HG03108 (cell line): ENCODE results near the gene TDG.
"Not testable (repeated sequence)": the region's sequence is repeated elsewhere in the genome, so short reads cannot be mapped to it uniquely, and the experiment has no call there.

Experiments
- ATAC-seq: cut with Tn5 transposase; IDR thresholded peaks from one replicate; pipeline ENCODE4 v1.9.1; 2021; ENCODE audit warnings: moderate library complexity; ENCODE audit not compliant: unreplicated experiment

Gene TDG

GRCh38 chr12:104012331-104012730 is 46.7 kb downstream of the TDG start:
- no peak for ATAC-seq

- ATAC-seq, result not testable (repeated sequence)
These were observed 56.2 kb downstream of the TDG start for GRCh38 chr12:104021862-104022261.

DNA sequence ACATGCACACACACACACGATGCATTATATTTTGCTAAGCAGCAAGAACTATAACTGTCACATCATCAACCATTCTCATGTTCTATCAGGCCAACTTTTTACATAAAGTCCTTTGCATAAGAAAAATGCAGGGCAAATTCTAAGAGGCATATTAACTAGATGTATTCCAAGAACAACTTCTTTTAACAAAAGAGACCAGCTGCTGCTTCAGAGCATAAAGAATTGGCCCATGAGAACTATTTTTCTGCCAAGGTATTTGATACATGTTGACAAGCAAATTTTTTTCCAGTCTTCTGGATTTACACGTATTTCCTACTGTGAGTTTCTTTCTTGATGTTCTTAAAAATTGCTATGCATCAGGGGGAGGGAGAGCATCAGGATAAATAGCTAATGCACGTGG is 57.1 kb downstream of the TDG start:
- ATAC-seq, result no peak

DNA sequence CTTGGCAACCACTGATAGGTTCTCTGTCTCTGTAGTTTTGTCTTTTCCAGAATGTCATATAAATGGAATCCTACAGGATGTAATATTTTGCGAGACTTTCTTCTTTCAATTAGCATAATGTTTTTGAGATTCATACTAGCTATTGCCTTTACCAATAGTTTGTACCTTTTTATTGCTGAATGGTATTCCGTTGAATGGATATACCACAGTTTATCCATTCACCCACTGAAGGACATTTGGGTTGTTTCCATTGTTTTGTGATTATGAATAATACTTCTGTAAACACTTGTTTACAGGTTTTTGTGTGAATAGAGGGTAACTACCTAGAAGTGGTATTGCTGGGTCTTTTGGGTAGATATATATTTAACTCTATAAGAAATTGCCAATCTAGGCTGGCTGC is 58.0 kb downstream of the TDG start:
- no peak for ATAC-seq

DNA sequence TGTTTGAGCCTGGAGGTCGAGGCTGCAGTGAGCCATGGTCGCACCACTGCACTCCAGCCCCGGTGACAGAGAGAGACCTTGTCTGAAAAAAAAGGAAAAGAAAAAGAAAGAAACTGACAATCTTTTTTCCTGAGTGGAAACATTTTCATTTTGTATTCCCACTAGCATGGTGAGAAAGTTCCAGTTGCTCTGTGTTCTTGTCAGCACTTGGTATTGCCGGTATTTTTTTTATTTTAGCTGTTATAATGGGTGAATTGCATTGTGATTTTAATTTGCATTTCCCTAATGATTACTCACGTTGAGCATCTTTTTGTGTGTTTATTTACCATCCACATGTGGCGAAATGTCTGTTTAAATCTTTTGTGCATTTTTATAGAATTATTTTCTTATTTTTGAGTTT is 58.7 kb downstream of the TDG start:
- ATAC-seq, result no peak

- no peak for ATAC-seq
These were observed 60.1 kb downstream of the TDG start for GRCh38 chr12:104025771-104026170.

GRCh38 chr12:104026841-104027599 is 61.3 kb downstream of the TDG start:
- ATAC-seq, result no peak

DNA sequence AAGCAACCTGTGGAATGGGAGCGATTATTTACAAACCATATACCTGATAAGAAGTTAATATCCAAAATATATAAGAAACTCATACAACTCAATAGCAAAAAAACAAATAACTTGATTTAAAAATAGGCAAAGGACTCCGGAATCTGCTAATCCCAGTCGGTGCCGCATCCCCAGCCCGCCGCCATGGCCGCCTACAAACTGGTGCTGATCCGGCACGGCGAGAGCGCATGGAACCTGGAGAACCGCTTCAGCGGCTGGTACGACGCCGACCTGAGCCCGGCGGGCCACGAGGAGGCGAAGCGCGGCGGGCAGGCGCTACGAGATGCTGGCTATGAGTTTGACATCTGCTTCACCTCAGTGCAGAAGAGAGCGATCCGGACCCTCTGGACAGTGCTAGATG is 64.9 kb downstream of the TDG start:
- not testable (repeated sequence) for ATAC-seq

GRCh38 chr12:104036143-104036542 is 70.5 kb downstream of the TDG start:
- ATAC-seq, result not testable (repeated sequence)
